HG03378 (cell line): Measurements from ENCODE around the gene TALDO1.
A peak's percentile ranks its signal among the peaks of the same experiment; 100 is the strongest.
"Not testable (repeated sequence)": the region's sequence is repeated elsewhere in the genome, so short reads cannot be mapped to it uniquely, and the experiment has no call there.

Experiments
- ATAC-seq: cut with Tn5 transposase; IDR thresholded peaks from one replicate; pipeline ENCODE4 v1.9.1; 2021; ENCODE audit warnings: mild to moderate bottlenecking, moderate library complexity; ENCODE audit not compliant: unreplicated experiment

The TALDO1 gene

GRCh38 chr11:733072-733471 lies 14.2 kb upstream of the TALDO1 start:
- no peak for ATAC-seq

DNA sequence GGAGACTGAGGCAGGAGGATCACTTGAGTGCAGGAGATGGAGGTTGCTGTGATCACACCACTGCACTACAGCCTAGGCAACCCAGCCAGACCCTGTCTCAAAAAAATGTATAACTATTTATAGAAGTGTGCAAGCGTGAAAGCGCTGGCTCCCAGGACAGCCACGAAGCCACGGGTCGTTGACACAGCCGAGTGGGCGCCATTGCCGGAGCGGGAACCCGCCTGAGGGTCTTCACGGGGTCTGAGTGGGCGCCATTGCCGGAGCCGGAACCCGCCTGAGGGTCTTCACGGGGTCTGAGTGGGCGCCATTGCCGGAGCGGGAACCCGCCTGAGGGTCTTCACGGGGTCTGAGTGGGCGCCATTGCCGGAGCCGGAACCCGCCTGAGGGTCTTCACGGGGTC lies 12.7 kb upstream of the TALDO1 start:
- not testable (repeated sequence) for ATAC-seq

DNA sequence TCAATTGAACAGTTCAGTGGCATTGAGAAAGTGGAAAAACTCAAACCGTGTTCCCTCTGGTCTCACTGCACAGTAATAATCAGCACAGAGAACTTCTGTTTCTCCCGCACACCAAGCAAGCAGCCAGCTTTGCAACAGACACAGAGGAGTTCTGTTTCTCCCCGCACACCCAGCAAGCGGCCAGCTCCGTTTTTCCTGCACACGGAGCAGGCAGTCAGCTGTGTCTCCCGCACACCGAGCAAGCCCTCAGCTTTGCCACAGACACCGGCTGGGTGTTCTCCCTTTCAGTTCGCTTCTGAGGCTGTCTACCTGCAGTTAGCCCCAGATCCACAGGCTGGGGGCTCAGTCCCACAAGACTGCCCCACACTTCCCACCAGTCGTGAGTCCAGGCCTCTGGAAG lies 9.9 kb upstream of the TALDO1 start:
- no peak for ATAC-seq

DNA sequence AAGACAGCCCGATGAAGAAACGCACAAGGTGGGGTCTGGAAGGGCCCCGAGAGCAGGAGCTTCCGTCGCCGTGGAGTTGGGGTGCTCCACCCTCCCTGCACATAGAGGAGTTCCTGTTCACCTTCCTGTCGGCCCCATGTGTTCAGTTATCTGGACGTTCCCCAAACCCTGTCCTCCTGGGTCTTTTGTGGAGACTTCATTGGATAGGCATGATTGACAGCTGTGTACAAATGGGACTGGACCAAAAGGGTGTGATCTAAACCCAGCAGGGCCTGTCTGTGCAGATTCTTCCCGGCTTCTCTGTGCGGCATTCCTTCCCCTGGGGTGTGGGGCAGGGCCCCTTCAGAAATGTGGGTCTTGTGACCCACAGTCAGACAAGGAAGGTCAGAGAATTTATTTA lies 9.4 kb upstream of the TALDO1 start:
- not testable (repeated sequence) for ATAC-seq

DNA sequence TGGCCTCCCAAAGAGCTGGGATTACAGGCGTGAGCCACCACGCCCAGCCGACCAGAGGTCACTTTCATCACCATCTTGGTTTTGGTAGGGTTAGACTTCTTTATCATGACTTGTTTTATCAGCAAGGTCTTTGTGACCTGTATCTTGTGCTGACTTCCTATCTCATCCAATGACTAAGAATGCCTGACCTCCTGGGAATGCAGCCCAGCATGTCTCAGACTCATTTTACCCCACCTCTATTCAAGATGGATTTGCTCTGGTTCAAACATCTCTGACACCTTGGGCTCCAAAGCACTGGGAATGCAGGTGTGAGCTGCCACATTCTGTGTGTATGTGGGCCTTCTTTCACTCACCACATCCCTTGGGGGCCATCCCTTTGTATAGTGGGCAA lies 5.1 kb upstream of the TALDO1 start:
- no peak for ATAC-seq

DNA sequence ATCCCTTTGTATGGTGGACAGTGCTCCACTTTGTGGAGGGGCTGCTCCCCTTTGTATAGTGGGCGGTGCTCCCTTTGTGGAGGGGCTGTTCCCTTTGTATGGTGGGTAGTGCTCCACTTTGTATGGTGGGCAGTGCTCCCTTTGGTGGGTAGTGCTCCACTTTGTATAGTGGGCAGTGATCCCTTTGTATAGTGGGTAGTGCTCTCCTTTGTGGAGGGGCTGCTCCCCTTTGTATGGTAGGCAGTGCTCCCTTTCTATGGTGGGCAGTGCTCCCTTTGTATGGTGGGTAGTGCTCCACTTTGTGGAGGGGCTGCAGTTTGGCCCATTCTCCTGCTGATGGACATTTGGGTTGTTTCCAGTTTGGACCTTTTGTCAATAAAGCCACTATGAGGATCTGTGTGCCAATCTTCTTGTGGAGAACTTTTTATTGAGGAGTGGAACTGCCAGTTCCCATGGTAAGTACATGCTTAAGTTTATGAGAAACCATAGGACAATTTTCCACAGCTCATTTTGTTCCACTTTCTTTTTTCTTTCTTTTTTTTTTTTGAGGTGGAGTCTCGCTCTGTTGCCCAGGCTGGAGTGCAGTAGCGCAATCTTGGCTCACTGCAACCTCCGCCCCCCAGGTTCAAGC lies 4.6 kb upstream of the TALDO1 start:
- no peak for ATAC-seq

GRCh38 chr11:745428-745827 lies 1.8 kb upstream of the TALDO1 start:
- ATAC-seq: no peak

DNA sequence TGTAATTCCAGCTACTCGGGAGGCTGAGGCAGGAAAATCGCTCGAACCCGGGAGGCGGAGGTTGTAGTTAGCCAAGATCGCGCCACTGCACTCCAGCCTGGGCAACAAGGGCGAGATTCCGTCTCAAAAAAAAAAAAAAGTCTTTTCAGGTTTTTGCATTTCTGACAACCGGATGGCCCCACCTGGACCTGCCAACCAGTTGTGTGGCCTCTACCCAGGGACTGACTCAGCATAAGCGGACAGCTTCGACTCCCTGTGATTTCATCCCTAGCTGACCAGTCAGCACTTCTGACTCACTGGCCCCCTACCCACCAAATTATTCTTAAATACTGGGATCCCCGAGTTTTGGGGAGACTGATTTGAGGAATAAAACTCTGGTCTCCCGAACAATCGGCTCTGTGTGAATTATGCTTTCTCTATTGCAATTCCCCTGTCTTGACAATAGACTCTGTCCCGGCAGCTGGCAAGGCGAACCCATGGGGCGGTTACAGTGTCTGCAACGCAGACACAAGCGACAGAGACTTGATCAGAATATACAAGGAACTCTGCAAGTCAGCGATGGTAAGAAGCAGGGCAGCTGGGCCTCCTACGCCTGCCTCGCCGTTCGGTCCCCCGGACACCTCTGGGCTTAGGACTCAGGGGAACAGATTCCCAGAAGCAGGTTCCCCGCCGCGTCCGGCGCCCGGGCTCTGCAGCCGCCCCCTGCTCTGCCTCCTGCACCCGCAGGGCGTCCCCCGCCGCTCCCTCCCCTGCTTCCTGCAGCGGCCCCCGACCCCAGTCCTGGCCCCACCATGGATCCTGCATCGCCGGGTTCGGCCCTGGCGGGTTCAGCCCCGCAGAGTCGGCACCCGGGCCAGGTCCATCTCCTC lies 741 bp upstream of the TALDO1 start:
- peak; percentile 22 for ATAC-seq

DNA sequence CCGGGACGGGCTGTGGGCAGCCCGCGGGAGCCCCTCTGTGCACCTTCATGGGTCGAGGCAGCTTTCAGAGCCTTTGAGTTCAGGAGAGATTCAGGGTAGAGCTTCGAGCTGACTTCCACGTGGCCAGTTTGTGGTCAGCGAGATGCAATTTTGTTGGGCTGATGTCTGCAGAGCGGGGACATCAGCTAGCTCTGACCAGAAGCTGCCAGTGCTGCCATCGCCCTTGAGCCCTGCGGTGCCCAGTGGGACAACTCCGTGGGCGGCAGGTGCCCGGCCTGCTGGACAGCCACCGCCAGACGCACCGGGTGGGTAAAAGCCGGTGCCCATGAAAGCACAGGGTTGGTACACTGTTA lies 719 bp downstream of the TALDO1 start:
- ATAC-seq: no peak

DNA sequence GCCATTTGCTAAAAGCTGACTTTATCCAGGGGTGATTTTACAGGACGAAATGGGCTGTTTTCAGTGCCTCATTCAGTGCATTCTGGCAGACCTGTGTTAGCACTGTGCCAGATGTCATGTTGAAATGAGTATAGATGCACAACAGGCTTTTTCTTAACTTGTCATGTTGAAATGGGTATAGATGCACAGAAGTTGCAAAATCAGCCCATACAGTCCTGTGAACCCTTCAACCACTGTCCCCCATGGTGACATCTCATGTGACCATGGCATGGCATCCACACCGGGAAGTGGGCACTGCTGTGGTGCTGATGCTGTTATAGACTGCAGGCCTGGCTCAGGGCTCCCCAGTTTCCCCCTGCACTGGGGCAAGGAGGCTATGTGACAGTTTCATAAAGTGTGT lies 2.5 kb downstream of the TALDO1 start:
- ATAC-seq: no peak

DNA sequence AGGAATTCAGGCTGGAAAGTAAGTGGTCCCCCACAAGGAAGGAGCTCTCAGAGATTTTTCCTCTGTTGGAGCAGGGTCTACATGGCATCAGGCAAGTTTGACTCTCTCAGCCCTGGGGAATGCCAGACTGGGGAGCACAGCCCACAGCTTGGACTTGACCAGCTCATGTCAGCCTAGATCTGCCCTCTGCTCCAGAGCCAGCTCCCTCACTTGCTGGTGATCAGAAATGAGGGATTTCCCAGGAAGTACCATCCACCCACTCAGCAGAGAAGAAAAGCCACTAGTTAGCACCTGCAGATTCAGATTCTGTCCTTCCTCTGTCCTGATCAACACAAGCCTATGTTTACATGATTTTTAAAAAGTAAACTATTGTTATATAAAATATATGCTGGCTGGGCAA lies 13.0 kb downstream of the TALDO1 start:
- ATAC-seq: no peak

GRCh38 chr11:761526-762108 lies 14.4 kb downstream of the TALDO1 start:
- ATAC-seq: no peak

DNA sequence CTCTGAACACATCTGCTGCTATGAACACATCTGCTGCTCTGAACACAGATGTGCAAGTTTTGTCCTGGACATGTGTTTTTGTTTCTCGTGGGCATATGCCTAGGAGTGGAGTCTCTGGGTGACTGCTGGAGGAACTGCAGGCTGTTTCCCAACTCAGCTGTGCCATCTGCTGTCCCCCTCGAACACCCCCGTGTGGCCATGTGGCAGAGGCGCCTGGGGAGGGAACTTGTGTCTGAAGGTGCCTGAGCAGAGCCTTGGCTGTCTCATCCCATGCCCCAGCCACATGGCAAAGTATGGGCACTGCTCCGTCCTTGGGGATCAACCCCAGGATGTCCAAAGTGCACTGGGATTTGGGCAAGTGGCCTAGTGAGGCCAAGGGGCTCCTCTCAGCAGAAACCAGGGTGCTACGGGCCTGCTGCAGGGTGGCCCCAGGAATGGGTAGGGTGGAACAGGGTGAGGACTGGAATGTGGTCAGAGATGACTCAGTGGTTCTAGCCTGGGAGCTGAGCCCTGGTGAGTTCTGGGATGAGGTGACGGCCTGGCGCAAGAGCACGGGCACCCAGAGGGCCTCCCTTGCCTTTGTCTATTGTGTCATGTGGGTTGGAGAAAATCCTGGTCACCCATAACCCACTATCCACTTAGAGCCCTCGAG lies 15.3 kb downstream of the TALDO1 start:
- no peak for ATAC-seq

DNA sequence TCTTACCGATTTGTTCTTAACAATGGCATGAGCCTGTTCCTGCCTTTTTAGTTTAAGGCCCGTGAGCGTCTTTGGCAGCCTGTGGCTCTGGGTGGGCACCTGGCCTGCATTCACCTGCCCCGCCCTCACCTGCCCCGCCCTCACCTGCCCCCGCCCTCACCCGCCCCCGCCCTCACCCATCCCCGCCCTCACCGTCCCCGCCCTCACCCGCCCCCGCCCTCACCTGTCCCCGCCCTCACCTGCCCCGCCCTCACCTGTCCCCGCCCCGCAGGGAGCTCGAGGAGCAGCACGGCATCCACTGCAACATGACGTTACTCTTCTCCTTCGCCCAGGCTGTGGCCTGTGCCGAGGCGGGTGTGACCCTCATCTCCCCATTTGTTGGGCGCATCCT lies 15.8 kb downstream of the TALDO1 start:
- no peak for ATAC-seq

GRCh38 chr11:763549-764321 lies 16.5 kb downstream of the TALDO1 start:
- ATAC-seq: no peak

DNA sequence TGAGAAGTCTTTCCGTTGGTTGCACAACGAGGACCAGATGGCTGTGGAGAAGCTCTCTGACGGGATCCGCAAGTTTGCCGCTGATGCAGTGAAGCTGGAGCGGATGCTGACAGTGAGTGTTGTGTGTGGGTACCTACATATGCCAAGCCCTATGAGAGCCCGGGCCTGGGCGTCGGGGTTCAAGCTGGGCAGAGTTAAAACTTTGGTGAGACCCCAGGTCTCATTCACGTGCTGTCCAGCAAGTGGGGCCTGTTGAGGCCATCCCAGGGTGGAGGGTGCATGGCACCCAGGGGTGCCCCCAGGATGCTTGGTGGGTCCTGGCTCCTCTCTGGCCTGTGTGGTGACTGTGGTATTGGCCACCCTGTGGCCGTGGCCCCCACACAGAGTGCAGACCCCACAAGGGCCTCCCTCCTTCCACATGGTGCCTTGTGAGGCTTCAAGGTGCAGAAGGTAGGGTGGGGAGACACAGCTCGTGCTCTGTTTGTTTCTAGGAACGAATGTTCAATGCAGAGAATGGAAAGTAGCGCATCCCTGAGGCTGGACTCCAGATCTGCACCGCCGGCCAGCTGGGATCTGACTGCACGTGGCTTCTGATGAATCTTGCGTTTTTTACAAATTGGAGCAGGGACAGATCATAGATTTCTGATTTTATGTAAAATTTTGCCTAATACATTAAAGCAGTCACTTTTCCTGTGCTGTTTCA lies 17.2 kb downstream of the TALDO1 start:
- no peak for ATAC-seq

DNA sequence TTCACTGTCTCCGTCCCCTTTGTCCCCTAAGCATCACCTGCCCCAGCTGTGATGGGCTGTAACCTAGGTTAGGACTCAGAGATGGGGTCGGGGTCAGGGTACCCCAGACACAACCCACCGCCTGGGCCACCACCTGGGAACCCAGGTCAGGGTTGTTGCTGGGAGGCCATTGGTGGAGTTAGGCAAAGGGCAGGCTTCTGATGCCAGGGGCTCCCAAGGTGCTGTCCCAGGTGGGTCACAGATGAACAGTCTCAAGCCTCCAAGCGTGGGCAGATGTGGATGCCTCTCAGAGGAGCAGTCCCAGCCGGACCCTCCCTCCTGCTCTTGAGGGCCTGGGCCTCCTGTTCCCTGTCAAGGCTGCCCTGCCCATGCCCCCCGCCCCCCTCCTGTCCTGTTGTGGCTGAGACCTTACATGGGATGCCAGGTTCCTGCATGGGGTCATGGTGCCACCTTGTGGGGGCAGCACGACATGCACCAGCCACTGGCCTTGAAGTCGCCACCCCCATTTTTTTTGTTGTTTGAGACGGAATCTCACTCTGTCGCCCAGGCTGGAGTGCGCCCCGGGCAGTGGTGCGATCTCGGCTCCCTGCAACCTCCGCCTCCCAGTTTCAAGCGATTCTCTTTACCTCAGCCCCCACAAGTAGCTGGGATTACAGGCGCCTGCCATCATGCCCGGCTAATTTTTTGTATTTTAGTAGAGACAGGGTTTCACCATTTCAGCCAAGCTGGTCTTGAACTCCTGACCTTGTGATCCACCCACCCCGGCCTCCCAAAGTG lies 17.9 kb downstream of the TALDO1 start:
- no peak for ATAC-seq

DNA sequence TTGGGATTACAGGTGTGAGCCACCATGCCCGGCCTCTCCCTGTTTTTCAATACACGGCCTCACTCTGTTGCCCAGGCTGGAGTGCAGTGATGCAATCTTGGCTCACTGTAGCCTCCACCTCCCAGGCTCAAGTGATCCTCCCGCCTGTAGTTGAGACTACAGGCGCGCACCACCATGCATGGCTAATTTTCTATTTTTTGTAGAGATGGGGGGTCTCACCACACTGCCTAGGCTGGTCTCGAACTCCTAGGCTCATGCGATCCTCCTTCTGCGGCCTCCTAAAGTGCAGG lies 18.5 kb downstream of the TALDO1 start:
- ATAC-seq: no peak

GRCh38 chr11:766106-766935 lies 19.1 kb downstream of the TALDO1 start:
- no peak for ATAC-seq
